IMR-90 (cell line): ENCODE measurements around the gene MAK. TPM values are rescaled to one million over a fixed set of nuclear protein-coding genes. Genes with fewer than 3 reads are reported as not detected.

Experiments
- ATAC-seq: fragments of 200-7000 bp; cut with Tn5 transposase; 2 replicates; pipeline ENCODE4 v1.9.1; 2020; ENCODE audit warnings: low read depth, mild to moderate bottlenecking, moderate library complexity
- BruUV-seq: library from RNA; stranded (reverse); fragments of 400-500 nt; replicated peaks from 2 replicates; lab custom pipeline; 2021; lab: Mats Ljungman, UMichigan
- CTCF ChIA-PET: fragments of 300-600 bp; formaldehyde crosslinking; extraction: SDS; loops from one replicate; lab custom pipeline; 2021; ENCODE audit warnings: antibody characterized with exemption; lab: Yijun Ruan, JAX
- POLR2A ChIA-PET: fragments of 300-600 bp; sonication (Branson Sonifier 250); formaldehyde crosslinking; loops from one replicate; lab custom pipeline; 2022; ENCODE audit warnings: antibody characterized with exemption; ENCODE audit not compliant: unreplicated experiment; lab: Charles Lee
- DNase-seq: peaks from one replicate; pipeline ENCODE4 v3.0.0; 2013
- H2AFZ ChIP-seq: replicated peaks from 2 replicates; pipeline ENCODE3; 2013; ENCODE audit warnings: low read length, mild to moderate bottlenecking; ENCODE audit not compliant: poor library complexity
- H2AK5ac ChIP-seq: 2 replicates; pipeline ENCODE4 v1.6.1; 2013; ENCODE audit warnings: low read depth, low read length, inconsistent platforms
- H2AK9ac ChIP-seq: replicated peaks from 2 replicates; pipeline ENCODE3; 2013; ENCODE audit warnings: mild to moderate bottlenecking, low read depth, low read length, moderate library complexity; ENCODE audit not compliant: poor library complexity
- H2BK120ac ChIP-seq: 2 replicates; pipeline ENCODE4 v1.6.1; 2013; ENCODE audit warnings: low read depth, low read length, inconsistent platforms
- H2BK15ac ChIP-seq: 3 replicates; pipeline ENCODE4 v1.6.1; 2013; ENCODE audit warnings: low read depth, low read length, inconsistent platforms
- H2BK20ac ChIP-seq: 2 replicates; pipeline ENCODE4 v1.6.1; 2013; ENCODE audit warnings: low read depth, mild to moderate bottlenecking, inconsistent platforms, low read length, moderate library complexity
- H2BK5ac ChIP-seq: 2 replicates; pipeline ENCODE4 v1.6.1; 2013; ENCODE audit warnings: mild to moderate bottlenecking, low read depth, low read length, inconsistent platforms; ENCODE audit not compliant: poor library complexity, severe bottlenecking
- H3K14ac ChIP-seq: replicated peaks from 2 replicates; pipeline ENCODE4 v1.6.1; 2013; ENCODE audit warnings: low read depth, low read length, inconsistent platforms
- H3K18ac ChIP-seq: 2 replicates; pipeline ENCODE4 v1.6.1; 2013; ENCODE audit warnings: low read depth, low read length, control low read depth
- H3K23ac ChIP-seq: 2 replicates; pipeline ENCODE4 v1.6.1; 2013; ENCODE audit warnings: low read depth, low read length, inconsistent platforms
- H3K27ac ChIP-seq: 2 replicates; pipeline ENCODE4 v1.5.1; 2013; ENCODE audit warnings: mild to moderate bottlenecking, control low read depth, low read length; ENCODE audit not compliant: insufficient read depth
- H3K27me3 ChIP-seq: 2 replicates; pipeline ENCODE4 v1.6.1; 2013; ENCODE audit warnings: low read length; ENCODE audit not compliant: control insufficient read depth, insufficient read depth
- H3K36me3 ChIP-seq: 2 replicates; pipeline ENCODE4 v1.6.1; 2013; ENCODE audit warnings: low read length, mixed read lengths; ENCODE audit not compliant: control insufficient read depth, insufficient read depth
- H3K4ac ChIP-seq: 2 replicates; pipeline ENCODE4 v1.6.1; 2013; ENCODE audit warnings: low read depth, low read length, inconsistent platforms
- H3K4me1 ChIP-seq: 2 replicates; pipeline ENCODE4 v1.6.1; 2013; ENCODE audit warnings: low read length, mixed read lengths; ENCODE audit not compliant: control insufficient read depth, insufficient read depth
- H3K4me2 ChIP-seq: 2 replicates; pipeline ENCODE4 v1.6.1; 2013; ENCODE audit warnings: low read depth, mild to moderate bottlenecking, control low read depth, low read length, moderate library complexity
- H3K4me3 ChIP-seq: 2 replicates; pipeline ENCODE4 v1.5.1; 2013; ENCODE audit warnings: low read depth, mild to moderate bottlenecking, control low read depth, low read length, moderate library complexity; ENCODE audit not compliant: insufficient read depth
- H3K56ac ChIP-seq: 2 replicates; pipeline ENCODE4 v1.6.1; 2013; ENCODE audit warnings: low read length, inconsistent platforms; ENCODE audit not compliant: insufficient read depth; ENCODE audit errors: extremely low read depth
- H3K79me1 ChIP-seq, 2 experiments: 2 replicates each; pipeline ENCODE4 v1.6.1; 2013; ENCODE audit warnings: low read length in 2 of 2, inconsistent platforms in 1 of 2, low read depth in 1 of 2
- H3K9ac ChIP-seq: 2 replicates; pipeline ENCODE4 v1.6.1; 2013; ENCODE audit warnings: low read depth, low read length, control low read depth
- H3K9me1 ChIP-seq: 2 replicates; pipeline ENCODE4 v1.6.1; 2013; ENCODE audit warnings: low read length, inconsistent platforms; ENCODE audit not compliant: insufficient read depth
- H3K9me3 ChIP-seq: 2 replicates; pipeline ENCODE4 v1.6.1; 2013; ENCODE audit warnings: low read length; ENCODE audit not compliant: control insufficient read depth, insufficient read depth
- H4K20me1 ChIP-seq: 2 replicates; pipeline ENCODE4 v1.6.1; 2013; ENCODE audit warnings: low read length, inconsistent platforms; ENCODE audit not compliant: insufficient read depth
- H4K5ac ChIP-seq: 2 replicates; pipeline ENCODE4 v1.6.1; 2013; ENCODE audit warnings: mild to moderate bottlenecking, low read depth, low read length, control low read depth
- H4K8ac ChIP-seq, 2 experiments: 2 replicates each; pipeline ENCODE4 v1.6.1; 2013; ENCODE audit warnings: low read depth in 2 of 2, low read length in 2 of 2, control low read depth in 1 of 2, inconsistent platforms in 1 of 2
- H4K91ac ChIP-seq: 2 replicates; pipeline ENCODE4 v1.6.1; 2013; ENCODE audit warnings: low read depth, low read length, inconsistent platforms; ENCODE audit not compliant: insufficient read depth
- MAFK ChIP-seq: IDR thresholded peaks from 2 replicates; pipeline ENCODE4 v1.6.1; 2012; ENCODE audit warnings: low read depth, low read length, improper control_type of control experiment
- RAD21 ChIP-seq: IDR thresholded peaks from 2 replicates; pipeline ENCODE4 v1.6.1; 2012; ENCODE audit warnings: low read length, improper control_type of control experiment
- WGBS, 2 experiments: methylation state at CpG; one replicate each; pipeline versions ENCODE4 v1.1.5 to v1.1.7; 2013; ENCODE audit warnings: missing lambda C conversion rate in 2 of 2; ENCODE audit not compliant: insufficient read length in 1 of 2; ENCODE audit errors: extremely low coverage in 2 of 2; 5-methylcytosine and 5-hydroxymethylcytosine counted together
- dilution Hi-C: fragments of 300-500 bp; cut with HindIII; formaldehyde crosslinking; loops from one replicate; pipeline ENCODE4 v1.14.3; 2018; ENCODE audit warnings: low sequenced_read_pairs; ENCODE audit not compliant: unreplicated experiment
- in situ Hi-C: fragments of 300-500 bp; cut with MboI; formaldehyde crosslinking; loops from 3 replicates; pipeline ENCODE4 v1.14.3; 2019; ENCODE audit warnings: low sequenced_read_pairs, inconsistent platforms, mixed read lengths
- intact Hi-C: fragments of 100-400 bp; cut with micrococcal nuclease; formaldehyde crosslinking; loops from 2 replicates; pipeline ENCODE4 v1.10.0; 2022
- polyA plus RNA-seq, 3 experiments: library from polyadenylated mRNA; depleted of rRNA; stranded (reverse); fragments of >200 nt; gene quantifications; 2 replicates each; pipeline ENCODE4 v1.2.3, GENCODE V29; 2012; ENCODE audit warnings: low replicate concordance in 1 of 3
- total RNA-seq: library from RNA; depleted of rRNA; stranded (reverse); fragments of >200 nt; gene quantifications from 2 replicates; pipeline ENCODE4 v1.2.3, GENCODE V29; 2012

Gene MAK
- total and polyA plus RNA-seq, 2 of the 4 experiments (the other 2 are of a cell fraction), result not detected

DNA sequence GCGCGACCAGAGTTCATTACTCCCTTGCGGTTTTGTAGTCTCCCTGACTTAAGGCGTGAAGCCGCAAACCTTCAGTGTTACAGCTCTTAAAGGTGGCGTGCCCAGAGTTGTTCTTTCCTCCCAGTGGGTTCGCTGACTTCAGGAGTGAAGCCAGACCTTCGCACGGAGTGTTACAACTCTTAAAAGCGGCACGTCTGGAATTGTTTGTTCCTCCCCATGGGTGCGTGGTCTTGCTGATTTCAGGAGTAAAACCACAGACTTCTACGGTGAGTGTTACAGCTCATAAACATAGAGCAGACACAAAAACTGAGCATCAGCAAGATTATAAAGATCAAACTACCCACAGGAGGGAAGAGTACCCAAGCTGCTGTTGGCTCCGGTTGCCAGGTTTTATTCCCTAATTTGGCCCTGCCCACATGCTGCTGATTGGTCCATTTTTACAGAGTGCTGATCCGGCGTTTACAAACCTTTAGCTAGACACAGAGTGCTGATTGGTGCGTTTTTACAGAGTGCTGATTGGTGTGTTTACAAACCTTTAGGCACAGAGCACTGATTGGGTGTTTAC lies 105.1 kb downstream of the MAK start:
- CTCF ChIA-PET, result no interaction called here

More for the DNA sequence above, 105.1 kb downstream of the MAK start:
- H3K36me3 ChIP-seq, result peaks cover 35% of the 10 kb centered on the region
- H2AK5ac ChIP-seq, result no peak overlapping the region
- no peak overlapping the region for H4K8ac ChIP-seq
- TF ChIP-seq MAFK (peak; percentile 78), RAD21 (no peak)
- H4K91ac ChIP-seq, result no peak overlapping the region
- no peak for DNase-seq
- H2BK120ac ChIP-seq, result no peak overlapping the region
- no peak overlapping the region for H2BK5ac ChIP-seq
- H4K5ac ChIP-seq, result no peak overlapping the region
- H3K18ac ChIP-seq, result no peak overlapping the region
- no peak overlapping the region for H3K27ac ChIP-seq
- POLR2A ChIA-PET, result no interaction called here
- H3K4me3 ChIP-seq, result no peak overlapping the region
- peaks cover 3% of the 10 kb centered on the region; the same call in 1 of the 2 replicates for H3K4me1 ChIP-seq
- no peak for ATAC-seq
- no peaks in the 10 kb centered on the region for H3K27me3 ChIP-seq
- H3K79me1 ChIP-seq, result peaks cover 13 to 24% of the 10 kb centered on the region in 2 experiments
- dilution Hi-C loops (no loop called here), intact Hi-C loops (no loop called here), in situ Hi-C loops (loop anchor here (25.0 kb wide), 1 partner anchor 1246 kb away; no protein-coding TSS in a partner anchor)
- 94% methylated on average over 6 of the region's 17 CpGs; no CpG with 5 or more reads in 1 of the 2 experiments for WGBS, 2 experiments
- H3K9ac ChIP-seq, result no peak overlapping the region
- no peak overlapping the region for H2BK20ac ChIP-seq
- no peak overlapping the region for H2AK9ac ChIP-seq
- no peaks in the 10 kb centered on the region for H3K9me3 ChIP-seq
- no TSS peak for BruUV-seq
- no peak overlapping the region for H3K23ac ChIP-seq
- H3K4ac ChIP-seq, result no peak overlapping the region
- no peaks in the 10 kb centered on the region for H3K9me1 ChIP-seq
- H4K20me1 ChIP-seq, result no peaks in the 10 kb centered on the region
- H2AFZ ChIP-seq, result no peak overlapping the region
- H3K56ac ChIP-seq, result no peak overlapping the region
- no peak overlapping the region for H2BK15ac ChIP-seq
- H3K14ac ChIP-seq, result no peak overlapping the region
- H3K4me2 ChIP-seq, result no peak overlapping the region
